Kidney tubule cell (primary cell): ENCODE data around the gene TMEM132D.

ENCODE experiments used
- DNase-seq: peaks from one replicate; pipeline ENCODE4 v3.0.0-alpha.2; 2018; ENCODE audit warnings: low spot score

TMEM132D gene

GRCh38 chr12:129659961-129660622 is 243.7 kb downstream of the TMEM132D start:
- DNase-seq, result peak; percentile 67

- no peak for DNase-seq
Measured at GRCh38 chr12:129657179-129657578, 246.6 kb downstream of the TMEM132D start.

GRCh38 chr12:129651951-129652350 is 251.9 kb downstream of the TMEM132D start:
- no peak for DNase-seq

GRCh38 chr12:129641926-129642325 is 261.9 kb downstream of the TMEM132D start:
- DNase-seq, result no peak

GRCh38 chr12:129635021-129635685 is 268.7 kb downstream of the TMEM132D start:
- DNase-seq, result no peak

- DNase-seq, result peak; percentile 36
Measured at GRCh38 chr12:129631316-129631715, 272.5 kb downstream of the TMEM132D start.

GRCh38 chr12:129629901-129630300 is 273.9 kb downstream of the TMEM132D start:
- DNase-seq, result no peak

GRCh38 chr12:129622566-129622965 is 281.3 kb downstream of the TMEM132D start:
- DNase-seq, result no peak

GRCh38 chr12:129619271-129619670 is 284.6 kb downstream of the TMEM132D start:
- DNase-seq, result no peak

GRCh38 chr12:129617849-129618248 is 286.0 kb downstream of the TMEM132D start:
- no peak for DNase-seq

- DNase-seq, result peak; percentile 78
Measured at GRCh38 chr12:129615001-129615400, 288.8 kb downstream of the TMEM132D start.

- peak; percentile 70 for DNase-seq
Measured at GRCh38 chr12:129614221-129614885, 289.5 kb downstream of the TMEM132D start.

- DNase-seq, result no peak
Measured at GRCh38 chr12:129613314-129613713, 290.5 kb downstream of the TMEM132D start.

GRCh38 chr12:129610601-129611120 is 293.2 kb downstream of the TMEM132D start:
- DNase-seq, result no peak

- DNase-seq, result no peak
Measured at GRCh38 chr12:129607756-129608155, 296.1 kb downstream of the TMEM132D start.

- DNase-seq, result peak; percentile 93
Measured at GRCh38 chr12:129607301-129607700, 296.5 kb downstream of the TMEM132D start.

- DNase-seq, result no peak
Measured at GRCh38 chr12:129606239-129606638, 297.6 kb downstream of the TMEM132D start.

- DNase-seq, result no peak
Measured at GRCh38 chr12:129605666-129606065, 298.2 kb downstream of the TMEM132D start.

- no peak for DNase-seq
Measured at GRCh38 chr12:129604506-129604905, 299.3 kb downstream of the TMEM132D start.

- peak; percentile 6 for DNase-seq
Measured at GRCh38 chr12:129599406-129599805, 304.4 kb downstream of the TMEM132D start.

GRCh38 chr12:129594098-129594497 is 309.7 kb downstream of the TMEM132D start:
- peak; percentile 38 for DNase-seq

- no peak for DNase-seq
Measured at GRCh38 chr12:129592449-129592848, 311.4 kb downstream of the TMEM132D start.

- no peak for DNase-seq
Measured at GRCh38 chr12:129589503-129589902, 314.3 kb downstream of the TMEM132D start.
